HG02678 (cell line): Measurements from ENCODE around the gene DROSHA.
"Not testable (repeated sequence)": the region's sequence is repeated elsewhere in the genome, so short reads cannot be mapped to it uniquely, and the experiment has no call there.

Experiments
- ATAC-seq: cut with Tn5 transposase; IDR thresholded peaks from one replicate; pipeline ENCODE4 v1.9.1; 2021; ENCODE audit warnings: mild to moderate bottlenecking, moderate library complexity; ENCODE audit not compliant: unreplicated experiment

Gene DROSHA

GRCh38 chr5:31421806-31422586 is 109.9 kb downstream of the DROSHA start:
- no peak for ATAC-seq

- ATAC-seq, result no peak
Observed at GRCh38 chr5:31417512-31417911, 114.4 kb downstream of the DROSHA start.

- ATAC-seq, result no peak
Observed at GRCh38 chr5:31416547-31416946, 115.3 kb downstream of the DROSHA start.

GRCh38 chr5:31415960-31416359 is 115.9 kb downstream of the DROSHA start:
- ATAC-seq, result no peak

GRCh38 chr5:31415009-31415923 is 116.6 kb downstream of the DROSHA start:
- ATAC-seq, result no peak

- no peak for ATAC-seq
Observed at GRCh38 chr5:31413030-31413812, 118.7 kb downstream of the DROSHA start.

- ATAC-seq, result no peak
Observed at GRCh38 chr5:31412324-31412723, 119.6 kb downstream of the DROSHA start.

- ATAC-seq, result no peak
Observed at GRCh38 chr5:31410089-31410488, 121.8 kb downstream of the DROSHA start.

- ATAC-seq, result no peak
Observed at GRCh38 chr5:31408814-31409213, 123.1 kb downstream of the DROSHA start.

GRCh38 chr5:31407921-31408693 is 123.8 kb downstream of the DROSHA start:
- ATAC-seq, result no peak

GRCh38 chr5:31404325-31404724 is 127.6 kb downstream of the DROSHA start:
- ATAC-seq, result no peak

GRCh38 chr5:31401691-31402090 is 130.2 kb downstream of the DROSHA start:
- ATAC-seq, result no peak

- no peak for ATAC-seq
Observed at GRCh38 chr5:31397926-31398557, 133.9 kb downstream of the DROSHA start.

- no peak for ATAC-seq
Observed at GRCh38 chr5:31396611-31397295, 135.1 kb downstream of the DROSHA start.

GRCh38 chr5:31395450-31396045 is 136.3 kb downstream of the DROSHA start:
- not testable (repeated sequence) for ATAC-seq

GRCh38 chr5:31393126-31393525 is 138.8 kb downstream of the DROSHA start:
- ATAC-seq, result no peak

- ATAC-seq, result no peak
Observed at GRCh38 chr5:31392061-31392460, 139.8 kb downstream of the DROSHA start.

- ATAC-seq, result no peak
Observed at GRCh38 chr5:31390256-31390655, 141.6 kb downstream of the DROSHA start.
